ENCODE measurements around the gene FSD2.

- TF ChIP-seq EZH2 (optimal IDR thresholded peaks at IDR 0.05; ENCODE audit: low read depth, low read length) (no peak), EZH2phosphoT487 (IDR thresholded peaks at IDR 0.05; ENCODE audit: low read length) (no peak)
- TF ChIP-seq, protein P1, sequence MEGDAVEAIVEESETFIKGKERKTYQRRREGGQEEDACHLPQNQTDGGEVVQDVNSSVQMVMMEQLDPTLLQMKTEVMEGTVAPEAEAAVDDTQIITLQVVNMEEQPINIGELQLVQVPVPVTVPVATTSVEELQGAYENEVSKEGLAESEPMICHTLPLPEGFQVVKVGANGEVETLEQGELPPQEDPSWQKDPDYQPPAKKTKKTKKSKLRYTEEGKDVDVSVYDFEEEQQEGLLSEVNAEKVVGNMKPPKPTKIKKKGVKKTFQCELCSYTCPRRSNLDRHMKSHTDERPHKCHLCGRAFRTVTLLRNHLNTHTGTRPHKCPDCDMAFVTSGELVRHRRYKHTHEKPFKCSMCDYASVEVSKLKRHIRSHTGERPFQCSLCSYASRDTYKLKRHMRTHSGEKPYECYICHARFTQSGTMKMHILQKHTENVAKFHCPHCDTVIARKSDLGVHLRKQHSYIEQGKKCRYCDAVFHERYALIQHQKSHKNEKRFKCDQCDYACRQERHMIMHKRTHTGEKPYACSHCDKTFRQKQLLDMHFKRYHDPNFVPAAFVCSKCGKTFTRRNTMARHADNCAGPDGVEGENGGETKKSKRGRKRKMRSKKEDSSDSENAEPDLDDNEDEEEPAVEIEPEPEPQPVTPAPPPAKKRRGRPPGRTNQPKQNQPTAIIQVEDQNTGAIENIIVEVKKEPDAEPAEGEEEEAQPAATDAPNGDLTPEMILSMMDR (IDR thresholded peaks at IDR 0.05; ENCODE audit: low read length) = no peak
Measured at GRCh38 chr15:82798104-82798503, 7.8 kb downstream of the FSD2 start.
